H1 (cell line): ENCODE results near the gene TARBP2. TPM values are rescaled to one million over a fixed set of nuclear protein-coding genes. Genes with fewer than 3 reads are reported as not detected.

Source experiments
- CTCF ChIA-PET: fragments of 300-600 bp; sonication (Branson Sonifier 250); formaldehyde crosslinking; loops from one replicate; lab custom pipeline; 2021; ENCODE audit not compliant: partially characterized antibody; lab: Charles Lee
- POLR2A ChIA-PET: fragments of 300-600 bp; sonication (Branson Sonifier 250); formaldehyde crosslinking; loops from one replicate; lab custom pipeline; 2021; ENCODE audit warnings: inconsistent platforms; ENCODE audit not compliant: partially characterized antibody; lab: Charles Lee
- DNase-seq, 2 experiments: peaks; one replicate each; pipeline versions ENCODE4 v3.0.0 to v3.0.0-alpha.2; 2010 to 2022; ENCODE audit warnings: low spot score in 2 of 2, low read depth in 1 of 2, mixed read lengths in 1 of 2
- FAIRE-seq: peaks from 2 replicates; lab custom pipeline; 2011; peaks lifted over from hg19 to GRCh38; lab: Jason Lieb, UNC
- H2AFZ ChIP-seq: 2 replicates; pipeline ENCODE4 v1.8.1; 2012; ENCODE audit warnings: low read length, inconsistent platforms
- H2AK5ac ChIP-seq: 2 replicates; pipeline ENCODE4 v1.6.1; 2013; ENCODE audit warnings: low read depth, low read length
- H2BK120ac ChIP-seq: replicated peaks from 2 replicates; pipeline ENCODE3; 2013; ENCODE audit warnings: low read depth, low read length, inconsistent platforms
- H2BK12ac ChIP-seq: 2 replicates; pipeline ENCODE4 v1.6.1; 2013; ENCODE audit warnings: low read depth, low read length
- H2BK15ac ChIP-seq: 2 replicates; pipeline ENCODE4 v1.6.1; 2013; ENCODE audit warnings: low read length
- H2BK20ac ChIP-seq: 2 replicates; pipeline ENCODE4 v1.6.1; 2013; ENCODE audit warnings: low read length
- H2BK5ac ChIP-seq: 2 replicates; pipeline ENCODE4 v1.6.1; 2013; ENCODE audit warnings: low read depth, low read length
- H3K14ac ChIP-seq: 2 replicates; pipeline ENCODE4 v1.6.1; 2013; ENCODE audit warnings: inconsistent platforms; ENCODE audit not compliant: insufficient read length
- H3K18ac ChIP-seq: 2 replicates; pipeline ENCODE4 v1.6.1; 2013; ENCODE audit warnings: low read length; ENCODE audit errors: extremely low read depth
- H3K23ac ChIP-seq: 2 replicates; pipeline ENCODE4 v1.6.1; 2013; ENCODE audit warnings: inconsistent platforms; ENCODE audit not compliant: insufficient read length
- H3K23me2 ChIP-seq: 2 replicates; pipeline ENCODE4 v1.6.1; 2013; ENCODE audit warnings: low read depth, low read length
- H3K27ac ChIP-seq: 2 replicates; pipeline ENCODE4 v1.6.1; 2011; ENCODE audit warnings: low read depth, low read length, inconsistent platforms
- H3K27me3 ChIP-seq, 4 experiments: replicated peaks in 1 of 4; 1 replicate in 1 of 4; 2 replicates in 3 of 4; pipeline versions ENCODE4 v1.6.1 to v1.8.1; 2011 to 2013; ENCODE audit warnings: low read length in 3 of 4, mild to moderate bottlenecking in 3 of 4, inconsistent platforms in 2 of 4, mixed read lengths in 2 of 4, moderate library complexity in 1 of 4; ENCODE audit not compliant: control insufficient read depth in 3 of 4, insufficient read depth in 3 of 4; ENCODE audit errors: extremely low read depth in 1 of 4
- H3K36me3 ChIP-seq, 4 experiments: 2 replicates each; pipeline versions ENCODE4 v1.6.1 to v1.8.1; 2011 to 2013; ENCODE audit warnings: mild to moderate bottlenecking in 4 of 4, low read length in 3 of 4, moderate library complexity in 2 of 4, control low read depth in 1 of 4, inconsistent platforms in 1 of 4; ENCODE audit not compliant: insufficient read depth in 4 of 4, control insufficient read depth in 2 of 4
- H3K4ac ChIP-seq: replicated peaks from 2 replicates; pipeline ENCODE3; 2013; ENCODE audit warnings: low read length, low read depth, mixed read lengths, inconsistent platforms; ENCODE audit not compliant: insufficient read length
- H3K4me1 ChIP-seq, 4 experiments: replicated peaks in 1 of 4; 1 replicate in 1 of 4; 2 replicates in 3 of 4; pipeline versions ENCODE4 v1.6.1 to v1.8.1; 2011 to 2013; ENCODE audit warnings: low read length in 3 of 4, inconsistent platforms in 2 of 4, mixed read lengths in 1 of 4; ENCODE audit not compliant: insufficient read depth in 4 of 4, control insufficient read depth in 3 of 4
- H3K4me2 ChIP-seq, 2 experiments: 2 replicates each; pipeline versions ENCODE4 v1.6.1 to v1.8.1; 2011 to 2013; ENCODE audit warnings: low read depth in 2 of 2, low read length in 2 of 2, control low read depth in 1 of 2, inconsistent platforms in 1 of 2, mild to moderate bottlenecking in 1 of 2; ENCODE audit not compliant: insufficient read depth in 1 of 2
- H3K4me3 ChIP-seq, 4 experiments: fragments of 200-600, 300-600 bp in 1 of 4; sonication (generic), shearing (Covaris generic), sonication (Bioruptor Twin) in 1 of 4; 2 replicates each; pipeline versions ENCODE4 v1.5.1 to v1.8.1; 2011 to 2016; ENCODE audit warnings: low read length in 4 of 4, low read depth in 3 of 4, control low read depth in 2 of 4, inconsistent platforms in 2 of 4, mild to moderate bottlenecking in 2 of 4, mixed read lengths in 1 of 4, moderate library complexity in 1 of 4; ENCODE audit not compliant: insufficient read depth in 2 of 4; ENCODE audit errors: extremely low read depth in 1 of 4
- H3K56ac ChIP-seq: replicated peaks from 2 replicates; pipeline ENCODE3; 2013; ENCODE audit warnings: low read depth, mild to moderate bottlenecking, mixed read lengths, low read length, inconsistent platforms; ENCODE audit not compliant: insufficient read length
- H3K79me1 ChIP-seq: 2 replicates; pipeline ENCODE4 v1.6.1; 2013; ENCODE audit warnings: low read depth, low read length, control low read depth
- H3K79me2 ChIP-seq, 2 experiments: 2 replicates each; pipeline versions ENCODE4 v1.6.1 to v1.8.1; 2012 to 2013; ENCODE audit warnings: low read length in 2 of 2, mild to moderate bottlenecking in 2 of 2, inconsistent platforms in 1 of 2; ENCODE audit not compliant: insufficient read depth in 2 of 2, control insufficient read depth in 1 of 2
- H3K9ac ChIP-seq, 4 experiments: replicated peaks in 1 of 4; 1 replicate in 1 of 4; 2 replicates in 3 of 4; pipeline versions ENCODE4 v1.6.1 to v1.8.1; 2011 to 2013; ENCODE audit warnings: low read depth in 3 of 4, low read length in 3 of 4, control low read depth in 2 of 4, mild to moderate bottlenecking in 2 of 4, moderate library complexity in 2 of 4, inconsistent platforms in 1 of 4; ENCODE audit errors: extremely low read depth in 1 of 4
- H3K9me3 ChIP-seq, 2 experiments: 2 replicates each; pipeline versions ENCODE4 v1.6.1 to v1.8.1; 2012 to 2013; ENCODE audit warnings: mild to moderate bottlenecking in 2 of 2, moderate library complexity in 2 of 2, control low read depth in 1 of 2, inconsistent platforms in 1 of 2, low read depth in 1 of 2, low read length in 1 of 2, mixed read lengths in 1 of 2; ENCODE audit not compliant: insufficient read depth in 2 of 2
- H4K20me1 ChIP-seq, 2 experiments: replicated peaks in 1 of 2; 2 replicates each; pipeline versions ENCODE3 to v1.8.1; 2011 to 2013; ENCODE audit warnings: inconsistent platforms in 2 of 2, low read length in 2 of 2, mild to moderate bottlenecking in 1 of 2; ENCODE audit not compliant: insufficient read depth in 2 of 2, control insufficient read depth in 1 of 2
- H4K5ac ChIP-seq: 2 replicates; pipeline ENCODE4 v1.6.1; 2013; ENCODE audit warnings: low read length, low read depth, mixed read lengths, inconsistent platforms; ENCODE audit not compliant: insufficient read length
- H4K8ac ChIP-seq: 2 replicates; pipeline ENCODE4 v1.8.0; 2013; ENCODE audit warnings: mild to moderate bottlenecking, moderate library complexity, low read length, inconsistent platforms; ENCODE audit not compliant: insufficient read depth; ENCODE audit errors: extremely low read depth
- H4K91ac ChIP-seq: replicated peaks from 2 replicates; pipeline ENCODE3; 2013; ENCODE audit warnings: low read length, mixed read lengths, inconsistent platforms; ENCODE audit not compliant: insufficient read length
- ASH2L ChIP-seq: fragments of 200-600, 300-600 bp; sonication (generic); IDR thresholded peaks from one replicate; pipeline ENCODE4 v1.7.1; 2017; ENCODE audit warnings: low read length
- ATF3 ChIP-seq: IDR thresholded peaks from 2 replicates; pipeline ENCODE4 v1.6.1; 2011; ENCODE audit warnings: low read depth, mild to moderate bottlenecking, low read length; ENCODE audit not compliant: insufficient read depth
- EP300 ChIP-seq, 2 experiments: IDR thresholded peaks; 1 replicate in 1 of 2; 2 replicates in 1 of 2; pipeline ENCODE4 v1.6.1; 2011 to 2012; ENCODE audit warnings: low read depth in 2 of 2, low read length in 2 of 2, mild to moderate bottlenecking in 2 of 2, borderline replicate concordance in 1 of 2, inconsistent platforms in 1 of 2, moderate library complexity in 1 of 2
- FOSL1 ChIP-seq: IDR thresholded peaks from 2 replicates; pipeline ENCODE4 v1.6.1; 2011; ENCODE audit warnings: mild to moderate bottlenecking, low read depth, low read length, moderate library complexity; ENCODE audit not compliant: insufficient read depth
- KDM4A ChIP-seq: IDR thresholded peaks from one replicate; pipeline ENCODE4 v1.7.1; 2012; ENCODE audit warnings: low read depth, mild to moderate bottlenecking, moderate library complexity, low read length, inconsistent platforms; ENCODE audit not compliant: severe bottlenecking
- NRF1 ChIP-seq: IDR thresholded peaks from 2 replicates; pipeline ENCODE4 v1.6.1; 2011; ENCODE audit warnings: mild to moderate bottlenecking, low read depth, low read length, improper control_type of control experiment
- PHF8 ChIP-seq: fragments of 200-600 bp; sonication (generic); conservative IDR thresholded peaks from 2 replicates; pipeline ENCODE4 v1.7.1; 2012; ENCODE audit warnings: low read depth, mild to moderate bottlenecking, inconsistent platforms, low read length, moderate library complexity
- POLR2A ChIP-seq, 2 experiments: IDR thresholded peaks; 1 replicate in 1 of 2; 2 replicates in 1 of 2; pipeline ENCODE4 v1.6.1; 2011; ENCODE audit warnings: low read depth in 2 of 2, low read length in 2 of 2, mild to moderate bottlenecking in 2 of 2; ENCODE audit errors: control extremely low read depth in 1 of 2
- SP1 ChIP-seq: IDR thresholded peaks from 2 replicates; pipeline ENCODE4 v1.6.1; 2011; ENCODE audit warnings: low read depth, low read length
- TAF1 ChIP-seq: IDR thresholded peaks from 2 replicates; pipeline ENCODE4 v1.6.1; 2011; ENCODE audit warnings: mild to moderate bottlenecking, low read depth, low read length
- WGBS, 2 experiments: shearing (Covaris generic) in 1 of 2; methylation state at CpG; one replicate each; pipeline versions ENCODE4 v1.1.6 to v1.1.7; 2013 to 2015; ENCODE audit warnings: low lambda C conversion rate in 2 of 2, mixed read lengths in 2 of 2, inconsistent platforms in 1 of 2, low coverage in 1 of 2, missing lambda C conversion rate in 1 of 2; ENCODE audit not compliant: insufficient replicate concordance in 2 of 2, insufficient coverage in 1 of 2, insufficient read length in 1 of 2; ENCODE audit errors: extremely low coverage in 1 of 2, missing lambda C conversion rate in 1 of 2; 5-methylcytosine and 5-hydroxymethylcytosine counted together
- polyA plus RNA-seq, 7 experiments: library from polyadenylated mRNA; depleted of rRNA in 3 of 7; stranded (reverse) in 5 of 7; unstranded in 2 of 7; fragments of >200 nt in 5 of 7; fragments of 200-250 nt in 2 of 7; gene quantifications; 1 replicate in 5 of 7; 2 replicates in 1 of 7; 4 replicates in 1 of 7; pipeline versions ENCODE4 v1.2.1 to v1.2.3, GENCODE V29; 2011 to 2013; ENCODE audit warnings: missing spikeins in 2 of 7, mixed read lengths in 2 of 7
- total RNA-seq: library from RNA; stranded (reverse); fragmentation: NEBNext Ultra II Directional; extraction: Animal tissue kit (Norgen Biotek cat#: 25700); gene quantifications from 2 replicates; pipeline ENCODE4 v1.2.1, GENCODE V29; 2021

Gene TARBP2
- total and polyA plus RNA-seq, 2 of the 8 experiments (the other 6 are each of a cell fraction or from before 2014, with no cell fraction given): 69.9 to 122 TPM

- Histone ChIP-seq H3K27me3 (no peaks in the 10 kb centered on the region), H3K23ac (no peak overlapping the region), H3K4me3 (peak overlapping the region; percentile 27 to 65 (median 44); a peak in 7 of 8 replicates), H4K5ac (peak overlapping the region; percentile 23), H2AK5ac (peak overlapping the region; percentile 53; the same call in 1 of the 2 replicates), H3K4ac (peak overlapping the region; percentile 87), H2AFZ (no peak overlapping the region), H2BK15ac (peak overlapping the region; percentile 90; the same call in 1 of the 2 replicates), H3K4me2 (peak overlapping the region; percentile 87 to 96), H2BK20ac (peak overlapping the region; percentile 89; the same call in 1 of the 2 replicates), H3K4me1 (peaks cover 7 to 29% (median 9%) of the 10 kb centered on the region in 4 experiments), H3K18ac (peak overlapping the region; percentile 94; the same call in 1 of the 2 replicates), H3K36me3 (no peaks in the 10 kb centered on the region), H2BK12ac (peak overlapping the region; percentile 39; the same call in 1 of the 2 replicates), H4K8ac (no peak overlapping the region; the same call in 1 of the 2 replicates), H4K20me1 (peaks cover 0 to 10% of the 10 kb centered on the region in 2 experiments), H2BK120ac (peak overlapping the region; percentile 88), H3K23me2 (peaks cover 13% of the 10 kb centered on the region), H4K91ac (peak overlapping the region; percentile 34), H2BK5ac (peak overlapping the region; percentile 91; the same call in 1 of the 2 replicates), H3K9ac (peak overlapping the region in 2 of 4 experiments; percentile 45 to 73; a peak in 3 of 7 replicates), H3K79me1 (peaks cover 2% of the 10 kb centered on the region; the same call in 1 of the 2 replicates), H3K14ac (no peak overlapping the region), H3K9me3 (no peaks in the 10 kb centered on the region), H3K56ac (no peak overlapping the region), H3K27ac (peak overlapping the region; percentile 63; the same call in 1 of the 2 replicates), H3K79me2 (peaks cover 0 to 6% of the 10 kb centered on the region in 2 experiments; a peak in 2 of 4 replicates)
- CTCF ChIA-PET: interaction anchor here (0.5 to 6.7 kb wide), 11 partner anchors 9 to 684 kb away, joined by 3 to 51 read pairs (median 4); partner anchors contain the start of genes AAAS, NPFF and TARBP2
- DNase-seq: peak in 1 of 2 experiments; percentile 52
- POLR2A ChIA-PET: interaction anchor here (0.6 to 67.0 kb wide), 4 partner anchors 2 to 163 kb away, joined by 3 to 3397 read pairs (median 1700); partner anchors contain the start of genes MAP3K12, NPFF, PCBP2 and PRR13
- WGBS, 2 experiments: 32% methylated on average over 20 of the region's 20 CpGs; no CpG with 5 or more reads in 1 of the 2 experiments
- no peak for FAIRE-seq
- no peak for TF ChIP-seq EP300 (IDR thresholded peaks at IDR 0.05; ENCODE audit: borderline replicate concordance in 1 of 2, low read depth in 2 of 2, low read length in 2 of 2)
- no peak for TF ChIP-seq PHF8
- TF ChIP-seq SP1: no peak
- peak; percentile 23 for TF ChIP-seq KDM4A
- TF ChIP-seq ASH2L: no peak
- no peak for TF ChIP-seq POLR2A (IDR thresholded peaks at IDR 0.05; ENCODE audit: control extremely low read depth in 1 of 2, low read depth in 2 of 2, low read length in 2 of 2)
- TF ChIP-seq TAF1: no peak
- TF ChIP-seq NRF1: peak; percentile 44
- TF ChIP-seq FOSL1: no peak
- TF ChIP-seq ATF3: no peak
Observed at GRCh38 chr12:53492188-53492587, 8.9 kb upstream of the TARBP2 start.
